GM11168 (cell line): Measurements from ENCODE around the gene PDSS2.

Experiments used
- in situ Hi-C: fragments of 300-500 bp; cut with MboI; formaldehyde crosslinking; loops from one replicate; pipeline ENCODE4 v1.12.0; 2022; ENCODE audit warnings: low sequenced_read_pairs; ENCODE audit not compliant: unreplicated experiment

Gene PDSS2

GRCh38 chr6:107243471-107243870 lies 215.9 kb downstream of the PDSS2 start:
- in situ Hi-C loops, result no loop called here

DNA sequence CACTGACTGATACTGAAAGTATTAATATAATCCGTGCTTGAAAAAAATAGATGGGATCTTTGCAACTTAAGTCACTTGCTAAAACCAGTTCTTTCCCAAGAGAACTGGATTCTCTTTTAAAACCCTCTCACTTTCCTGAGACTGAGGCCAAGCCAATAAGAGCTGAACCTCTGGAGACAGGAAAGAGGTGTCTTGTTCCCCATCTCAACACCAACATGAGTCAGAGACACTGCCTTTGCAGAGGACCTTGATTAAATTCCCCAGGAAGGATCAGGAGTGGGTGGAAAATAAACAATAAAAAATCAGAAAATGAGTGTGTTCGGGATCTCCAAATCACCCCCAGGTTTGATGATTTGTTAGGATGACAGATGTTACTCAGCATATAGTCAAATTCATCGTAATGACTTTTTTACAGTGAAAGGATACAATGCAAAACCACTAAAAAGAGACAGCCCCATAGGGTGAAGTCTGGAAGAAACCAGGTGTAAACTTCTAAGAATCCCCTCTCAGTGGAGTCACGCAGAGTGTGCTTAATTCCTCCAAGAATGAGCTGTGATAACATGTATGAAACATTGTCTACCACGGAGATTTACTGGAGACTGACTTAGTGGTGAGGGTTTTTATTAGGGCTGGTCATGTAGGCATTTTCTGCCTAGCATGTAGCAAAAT lies 221.2 kb downstream of the PDSS2 start:
- in situ Hi-C loops, result no loop called here

DNA sequence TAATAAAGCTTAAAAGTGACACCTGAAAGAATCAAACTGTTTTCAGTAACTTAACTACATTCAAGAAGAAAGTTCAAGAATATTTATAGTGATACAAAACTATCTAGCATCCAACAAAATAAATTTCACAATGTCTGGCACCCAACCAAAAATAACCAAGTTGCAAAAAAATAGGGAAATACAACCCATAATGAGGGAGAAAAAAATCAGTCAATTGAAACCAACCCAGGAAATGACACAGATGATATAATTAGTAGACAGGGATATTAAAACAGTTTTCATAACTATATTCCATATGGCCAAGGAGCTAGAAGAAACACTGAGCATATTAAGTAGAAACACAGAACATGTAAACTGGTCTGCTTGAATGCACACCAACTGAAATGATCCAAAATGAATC lies 223.9 kb downstream of the PDSS2 start:
- in situ Hi-C loops, result no loop called here

DNA sequence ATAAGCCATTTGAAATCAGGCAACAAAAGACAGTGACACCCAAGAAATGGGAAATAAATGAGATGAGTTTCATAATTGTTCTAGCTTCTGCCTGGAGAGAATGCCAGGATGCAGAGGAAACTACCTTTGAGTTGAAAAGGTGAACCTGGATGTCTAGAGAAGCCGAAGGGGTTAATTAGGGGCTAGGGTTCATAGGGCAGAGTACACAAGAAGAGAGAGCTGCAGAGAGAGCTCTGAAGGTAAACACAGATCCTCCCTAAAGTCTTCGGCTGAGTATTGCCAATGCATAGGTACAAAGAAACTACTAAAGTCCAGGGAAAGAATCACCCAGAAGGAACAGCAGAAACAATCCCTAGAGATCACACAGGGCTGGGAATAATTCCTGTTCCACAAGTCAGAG lies 224.4 kb downstream of the PDSS2 start:
- in situ Hi-C loops, result no loop called here

GRCh38 chr6:107231243-107231642 lies 228.1 kb downstream of the PDSS2 start:
- in situ Hi-C loops, result no loop called here

DNA sequence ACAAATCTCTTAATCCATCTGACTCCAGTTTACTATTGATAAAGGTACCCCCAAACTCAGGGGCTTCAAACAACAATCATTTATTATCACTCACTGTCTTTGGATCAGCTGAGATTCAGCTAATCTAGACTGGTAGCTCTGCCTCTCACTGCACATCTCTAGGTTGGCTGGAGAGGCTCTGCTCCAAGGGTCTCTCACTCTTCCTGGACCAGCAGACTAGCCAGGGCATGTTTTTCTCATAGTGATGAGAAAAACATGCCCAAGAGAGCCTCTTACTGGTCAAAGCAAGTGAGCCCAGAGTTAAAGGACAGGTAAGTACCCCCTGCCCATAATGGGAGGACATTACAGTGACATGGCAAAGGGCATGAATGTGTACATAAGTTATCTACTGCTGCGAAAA lies 228.9 kb downstream of the PDSS2 start:
- in situ Hi-C loops, result no loop called here

DNA sequence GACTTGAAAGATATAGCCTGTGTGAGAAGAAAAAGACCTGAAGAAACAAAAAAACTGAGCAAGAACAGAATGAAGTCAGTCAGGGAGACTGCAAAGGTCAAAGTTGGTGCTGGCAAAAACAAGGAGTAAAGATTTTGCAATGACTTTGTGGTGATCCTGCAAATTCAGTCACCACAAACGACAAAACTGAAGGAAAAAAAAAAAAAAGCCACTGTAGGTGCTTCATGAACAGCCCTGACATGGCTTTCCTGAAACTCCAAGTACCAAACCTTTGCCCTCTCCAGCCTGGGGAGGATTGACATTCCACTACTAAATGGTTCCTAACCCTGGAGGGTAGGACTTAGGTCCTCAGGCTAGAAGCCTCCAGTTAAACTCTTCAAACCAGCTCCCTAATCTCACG lies 229.3 kb downstream of the PDSS2 start:
- in situ Hi-C loops, result no loop called here

- in situ Hi-C loops, result no loop called here
These were observed 230.6 kb downstream of the PDSS2 start for GRCh38 chr6:107228754-107229153.

GRCh38 chr6:107221519-107221918 lies 237.8 kb downstream of the PDSS2 start:
- in situ Hi-C loops, result no loop called here

- in situ Hi-C loops, result no loop called here
These were observed 239.5 kb downstream of the PDSS2 start for GRCh38 chr6:107219851-107220250.

DNA sequence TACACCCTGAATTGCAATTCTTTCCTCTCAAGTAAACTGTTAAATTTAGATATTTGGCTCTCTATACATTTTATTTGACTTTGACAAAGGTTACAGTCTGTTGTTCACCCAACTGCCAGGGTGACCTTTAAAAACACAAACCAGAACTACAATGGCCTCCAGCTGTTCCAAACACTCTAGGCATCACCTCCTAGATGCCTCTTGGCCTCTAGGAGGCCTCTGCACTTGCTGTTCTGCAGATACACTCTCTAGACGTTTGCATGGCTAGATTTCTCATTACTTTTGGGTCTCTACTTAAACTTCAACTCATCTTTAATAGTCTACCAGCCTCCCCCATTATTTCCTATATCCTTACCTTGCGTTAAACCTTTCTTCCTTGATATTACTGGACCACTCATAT lies 241.2 kb downstream of the PDSS2 start:
- in situ Hi-C loops, result no loop called here

- in situ Hi-C loops, result no loop called here
These were observed 242.1 kb downstream of the PDSS2 start for GRCh38 chr6:107217248-107217647.

- in situ Hi-C loops, result no loop called here
These were observed 243.0 kb downstream of the PDSS2 start for GRCh38 chr6:107216197-107216933.

GRCh38 chr6:107215334-107215733 lies 244.0 kb downstream of the PDSS2 start:
- in situ Hi-C loops, result no loop called here

GRCh38 chr6:107214655-107215054 lies 244.7 kb downstream of the PDSS2 start:
- in situ Hi-C loops, result no loop called here

DNA sequence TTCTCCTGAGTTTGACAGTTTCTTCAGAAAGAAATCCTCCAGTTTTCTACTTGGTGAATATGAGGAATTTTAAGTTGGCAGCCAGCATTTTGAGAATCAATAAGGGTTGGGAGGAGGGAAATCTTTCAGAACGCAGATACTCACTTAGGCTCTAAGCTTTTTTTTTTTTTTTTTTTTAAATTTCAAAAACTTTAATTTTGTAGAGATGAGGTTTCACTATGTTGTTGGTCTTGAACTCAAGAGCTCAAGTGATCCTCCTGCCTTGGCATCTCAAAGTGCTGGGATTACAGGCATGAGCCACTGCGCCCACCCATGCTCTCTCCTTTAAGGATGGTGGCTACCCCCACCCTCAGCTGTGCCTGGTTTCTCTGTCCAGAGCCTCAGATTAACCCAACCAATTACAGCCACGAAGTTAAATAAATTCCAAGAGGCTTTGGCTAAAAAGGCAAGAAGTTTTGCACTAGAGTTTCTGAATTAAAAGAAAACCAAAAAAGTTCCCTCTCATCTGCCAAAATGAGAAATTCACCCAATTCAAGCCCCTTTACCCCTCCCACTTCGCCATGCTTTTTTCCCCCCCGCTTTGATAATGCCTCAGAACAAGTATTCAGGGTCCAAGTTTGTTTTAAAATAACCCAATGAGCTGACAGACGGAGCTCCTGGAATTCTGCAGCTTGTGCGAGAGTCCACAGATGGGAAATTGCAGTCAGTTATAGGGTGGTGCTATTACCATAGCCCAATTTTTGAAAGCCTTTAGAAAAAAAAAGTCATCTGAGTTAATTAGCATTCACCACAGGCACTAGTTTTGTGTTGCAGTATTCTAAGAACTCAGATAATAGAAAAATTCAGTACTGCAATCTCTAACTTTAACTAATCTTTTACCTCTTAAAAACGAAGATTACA lies 249.7 kb downstream of the PDSS2 start:
- in situ Hi-C loops, result no loop called here

DNA sequence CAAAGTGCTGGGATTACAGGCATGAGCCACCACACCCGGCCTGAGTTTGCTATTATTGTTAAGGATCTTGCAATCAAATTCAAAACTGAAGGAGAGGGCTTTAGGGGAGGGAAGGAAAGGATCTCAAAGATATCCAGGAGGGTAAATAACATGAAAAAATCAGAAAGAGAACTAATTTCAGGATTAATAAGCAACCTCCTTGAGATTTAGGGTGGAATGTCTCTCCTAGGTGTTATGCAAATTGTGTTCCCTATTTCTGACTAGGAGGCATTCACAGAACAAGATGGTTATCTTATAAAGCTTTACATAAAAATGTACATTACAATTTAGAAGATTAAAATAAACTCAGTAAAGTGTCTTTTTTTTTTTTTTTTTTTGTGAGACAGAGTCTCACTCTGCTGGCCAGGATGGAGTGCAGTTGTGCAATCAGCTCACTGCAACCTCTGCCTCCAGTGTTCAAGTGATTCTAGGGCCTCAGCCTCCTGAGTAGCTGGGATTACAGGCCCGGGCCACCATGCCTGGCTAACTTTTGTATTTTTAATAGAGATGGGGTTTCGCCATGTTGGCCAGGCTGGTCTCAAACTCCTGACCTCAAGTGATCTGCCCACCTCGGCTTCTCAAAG lies 252.0 kb downstream of the PDSS2 start:
- in situ Hi-C loops, result no loop called here

DNA sequence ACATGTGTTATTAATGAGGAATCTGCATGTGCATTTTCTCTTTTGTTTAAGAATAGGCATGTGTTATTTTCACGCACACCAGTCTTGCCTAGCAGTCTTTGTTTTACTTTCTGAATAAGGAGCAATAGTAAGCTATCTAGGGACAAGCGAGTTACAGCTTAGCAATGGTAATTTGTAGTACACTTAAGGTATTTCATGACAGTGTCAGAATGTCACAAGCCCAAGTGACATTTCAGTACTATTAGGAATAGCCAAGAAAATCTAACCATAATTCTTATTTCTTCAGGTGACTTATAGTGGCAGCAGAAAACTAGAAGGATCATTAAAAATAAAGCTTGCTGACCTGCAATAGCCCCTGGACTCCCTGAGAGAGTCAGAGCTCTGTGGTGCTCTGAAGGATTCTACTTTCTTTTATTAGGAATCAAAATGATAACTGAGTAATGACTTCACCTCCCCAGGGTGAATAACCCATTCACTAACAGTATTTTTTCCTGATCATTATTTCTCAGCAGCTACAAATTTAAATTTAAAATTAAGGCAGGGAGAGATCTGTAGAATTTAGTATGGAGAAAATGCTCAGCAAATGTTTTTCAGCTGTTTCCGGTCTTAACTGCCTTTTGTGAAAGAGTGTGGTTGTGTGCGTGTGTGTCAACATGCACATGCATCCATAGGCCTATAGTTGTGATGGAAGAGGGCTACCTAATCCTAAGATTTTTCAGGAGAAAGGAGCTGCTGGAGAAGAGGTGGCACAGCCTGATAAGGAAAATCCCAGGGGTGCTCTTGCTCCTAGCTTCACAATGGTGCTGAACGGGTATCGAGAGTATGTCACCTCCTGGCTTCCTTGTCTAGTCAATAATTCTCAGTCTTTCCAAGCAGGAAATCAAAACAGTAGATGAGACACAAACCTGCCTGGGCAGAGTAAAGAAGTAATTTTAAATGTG lies 254.0 kb downstream of the PDSS2 start:
- in situ Hi-C loops, result no loop called here

GRCh38 chr6:107202876-107203468 lies 256.4 kb downstream of the PDSS2 start:
- in situ Hi-C loops, result no loop called here
